Measurements from ENCODE around the gene SERINC3. TPM values are rescaled to one million over a fixed set of nuclear protein-coding genes. Genes with fewer than 3 reads are reported as not detected.
"Not testable (repeated sequence)": the region's sequence is repeated elsewhere in the genome, so short reads cannot be mapped to it uniquely, and the experiment has no call there.

The SERINC3 gene
- total and polyA plus RNA-seq, 2 donors, result 34.8 to 51.2 TPM

DNA sequence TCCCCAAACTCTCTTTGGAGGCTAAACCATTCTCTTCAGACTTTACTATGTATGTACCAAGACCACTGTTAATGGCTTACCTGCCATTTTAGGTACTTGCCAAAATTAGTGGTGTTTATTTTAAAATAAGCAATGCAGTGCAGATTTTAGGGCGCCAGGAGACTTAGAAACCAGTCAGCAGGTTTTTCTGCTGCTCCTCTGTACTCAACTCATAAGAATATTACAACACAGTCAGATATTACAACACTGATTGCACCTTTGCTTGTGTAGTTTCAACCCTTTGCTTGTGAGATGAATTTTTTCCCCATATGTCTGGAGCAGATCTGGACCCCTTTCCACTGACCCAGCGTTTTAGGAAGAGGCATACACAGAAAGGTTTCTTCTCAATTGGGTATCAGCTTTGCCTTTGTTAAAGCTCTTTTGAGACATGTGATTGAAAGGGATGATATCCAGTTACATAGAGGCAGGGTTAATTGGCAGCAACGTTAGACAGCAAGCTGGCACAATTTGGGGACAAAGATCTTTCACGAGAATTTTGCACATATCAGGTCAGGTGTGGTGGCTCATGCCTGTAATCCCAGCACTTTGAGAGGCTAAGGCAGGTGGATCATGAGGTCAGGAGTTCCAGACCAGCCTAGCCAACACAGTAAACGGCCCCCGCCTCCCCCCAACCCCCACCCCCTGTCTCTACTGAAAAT, 40.0 kb downstream of the SERINC3 start:
- no peak for DNase-seq (ENCODE audit: low read depth in 6 of 9, low spot score in 9 of 9)
- H3K4me3 ChIP-seq (ENCODE audit: low read length in 2 of 2), result no peak overlapping the region
- H3K27ac ChIP-seq (ENCODE audit: low read depth in 1 of 2, low read length in 1 of 2), result no peak overlapping the region
- no peaks in the 10 kb centered on the region for H3K27me3 ChIP-seq (ENCODE audit: control insufficient read depth in 2 of 2, insufficient read depth in 1 of 2, low read length in 1 of 2)
- 96% methylated on average over 6 of the region's 6 CpGs for WGBS
- H3K36me3 ChIP-seq (ENCODE audit: control insufficient read depth in 2 of 2, insufficient read depth in 2 of 2, low read length in 1 of 2), result peaks cover 50 to 57% of the 10 kb centered on the region in 2 donors
- no peaks in the 10 kb centered on the region for H3K9me3 ChIP-seq (ENCODE audit: control insufficient read depth in 2 of 2, insufficient read depth in 1 of 2, low read length in 1 of 2)
- no peaks in the 10 kb centered on the region for H3K4me1 ChIP-seq (ENCODE audit: control insufficient read depth in 2 of 2, insufficient read depth in 2 of 2, low read length in 2 of 2)

DNA sequence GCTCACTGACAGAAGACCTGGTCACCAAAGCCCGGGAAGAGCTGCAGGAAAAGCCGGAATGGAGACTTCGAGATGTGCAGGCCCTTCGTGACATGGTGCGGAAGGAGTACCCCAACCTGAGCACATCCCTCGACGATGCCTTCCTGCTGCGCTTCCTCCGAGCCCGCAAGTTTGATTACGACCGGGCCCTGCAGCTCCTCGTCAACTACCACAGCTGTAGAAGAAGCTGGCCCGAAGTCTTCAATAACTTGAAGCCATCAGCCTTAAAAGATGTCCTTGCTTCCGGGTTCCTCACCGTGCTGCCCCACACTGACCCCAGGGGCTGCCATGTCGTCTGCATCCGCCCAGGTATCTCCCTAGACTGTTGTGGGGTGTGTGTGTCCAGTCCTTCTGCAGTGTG, 41.8 kb downstream of the SERINC3 start:
- no peak for DNase-seq (ENCODE audit: low read depth in 6 of 9, low spot score in 9 of 9)
- peaks cover 10 to 11% of the 10 kb centered on the region in 2 donors for H3K4me1 ChIP-seq (ENCODE audit: control insufficient read depth in 2 of 2, insufficient read depth in 2 of 2, low read length in 2 of 2)
- no peak overlapping the region for H3K4me3 ChIP-seq (ENCODE audit: low read length in 2 of 2)
- no peaks in the 10 kb centered on the region for H3K27me3 ChIP-seq (ENCODE audit: control insufficient read depth in 2 of 2, insufficient read depth in 1 of 2, low read length in 1 of 2)
- peaks cover 39 to 47% of the 10 kb centered on the region in 2 donors for H3K36me3 ChIP-seq (ENCODE audit: control insufficient read depth in 2 of 2, insufficient read depth in 2 of 2, low read length in 1 of 2)
- no peaks in the 10 kb centered on the region for H3K9me3 ChIP-seq (ENCODE audit: control insufficient read depth in 2 of 2, insufficient read depth in 1 of 2, low read length in 1 of 2)
- 98% methylated on average over 18 of the region's 18 CpGs for WGBS
- no peak overlapping the region for H3K27ac ChIP-seq (ENCODE audit: low read depth in 1 of 2, low read length in 1 of 2)

DNA sequence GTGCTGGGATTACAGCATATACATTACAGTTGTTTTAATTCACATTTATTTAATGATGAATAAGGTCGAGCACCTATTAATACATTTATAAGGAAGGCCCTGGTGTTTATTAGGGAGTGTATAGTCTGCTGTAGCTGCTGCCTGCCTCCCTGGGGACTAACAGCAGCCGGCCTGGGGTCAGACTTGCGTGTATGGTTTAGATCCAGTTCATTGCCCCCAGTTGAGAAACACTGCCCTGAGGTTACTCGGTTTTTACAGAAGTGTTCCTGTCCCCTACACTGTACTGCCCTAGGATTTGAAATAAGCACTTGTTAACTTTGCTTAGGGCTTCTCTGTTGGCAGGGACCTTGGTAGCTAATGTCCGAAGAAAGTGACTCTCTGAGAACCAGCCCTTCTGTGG, 42.2 kb downstream of the SERINC3 start:
- H3K36me3 ChIP-seq (ENCODE audit: control insufficient read depth in 2 of 2, insufficient read depth in 2 of 2, low read length in 1 of 2), result peaks cover 37 to 43% of the 10 kb centered on the region in 2 donors
- WGBS, result 97% methylated on average over 5 of the region's 5 CpGs
- no peak overlapping the region for H3K27ac ChIP-seq (ENCODE audit: low read depth in 1 of 2, low read length in 1 of 2)
- H3K9me3 ChIP-seq (ENCODE audit: control insufficient read depth in 2 of 2, insufficient read depth in 1 of 2, low read length in 1 of 2), result no peaks in the 10 kb centered on the region
- no peaks in the 10 kb centered on the region for H3K27me3 ChIP-seq (ENCODE audit: control insufficient read depth in 2 of 2, insufficient read depth in 1 of 2, low read length in 1 of 2)
- peaks cover 10 to 11% of the 10 kb centered on the region in 2 donors for H3K4me1 ChIP-seq (ENCODE audit: control insufficient read depth in 2 of 2, insufficient read depth in 2 of 2, low read length in 2 of 2)
- no peak overlapping the region for H3K4me3 ChIP-seq (ENCODE audit: low read length in 2 of 2)
- no peak for DNase-seq (ENCODE audit: low read depth in 6 of 9, low spot score in 9 of 9)

DNA sequence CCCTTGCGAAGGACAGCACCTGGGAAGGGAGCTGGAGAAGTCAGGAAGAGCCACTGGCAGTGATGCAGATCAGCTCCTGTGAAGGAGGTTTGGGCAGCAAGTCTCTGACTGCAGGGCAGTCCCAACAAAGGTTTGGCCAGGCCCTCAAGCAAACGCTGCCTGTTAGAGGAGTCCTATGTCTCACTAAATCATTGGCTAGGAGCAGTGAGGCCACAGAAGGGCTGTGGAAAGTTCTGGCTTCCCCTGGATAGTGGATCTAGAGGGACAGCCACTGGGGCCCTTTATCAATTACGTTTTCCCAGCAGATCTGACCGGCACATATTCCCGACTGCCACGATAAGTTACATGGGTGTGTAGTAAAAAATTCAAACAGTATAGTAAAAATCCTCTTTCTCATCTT, 43.7 kb downstream of the SERINC3 start:
- Histone ChIP-seq H3K27me3 (ENCODE audit: control insufficient read depth in 2 of 2, insufficient read depth in 1 of 2, low read length in 1 of 2) (no peaks in the 10 kb centered on the region), H3K9me3 (ENCODE audit: control insufficient read depth in 2 of 2, insufficient read depth in 1 of 2, low read length in 1 of 2) (no peaks in the 10 kb centered on the region), H3K27ac (ENCODE audit: low read depth in 1 of 2, low read length in 1 of 2) (no peak overlapping the region), H3K4me3 (ENCODE audit: low read length in 2 of 2) (no peak overlapping the region), H3K36me3 (ENCODE audit: control insufficient read depth in 2 of 2, insufficient read depth in 2 of 2, low read length in 1 of 2) (peaks cover 25 to 31% of the 10 kb centered on the region in 2 donors), H3K4me1 (ENCODE audit: control insufficient read depth in 2 of 2, insufficient read depth in 2 of 2, low read length in 2 of 2) (peaks cover 10 to 11% of the 10 kb centered on the region in 2 donors)
- DNase-seq (ENCODE audit: low read depth in 6 of 9, low spot score in 9 of 9), result no peak
- 96% methylated on average over 6 of the region's 6 CpGs for WGBS

DNA sequence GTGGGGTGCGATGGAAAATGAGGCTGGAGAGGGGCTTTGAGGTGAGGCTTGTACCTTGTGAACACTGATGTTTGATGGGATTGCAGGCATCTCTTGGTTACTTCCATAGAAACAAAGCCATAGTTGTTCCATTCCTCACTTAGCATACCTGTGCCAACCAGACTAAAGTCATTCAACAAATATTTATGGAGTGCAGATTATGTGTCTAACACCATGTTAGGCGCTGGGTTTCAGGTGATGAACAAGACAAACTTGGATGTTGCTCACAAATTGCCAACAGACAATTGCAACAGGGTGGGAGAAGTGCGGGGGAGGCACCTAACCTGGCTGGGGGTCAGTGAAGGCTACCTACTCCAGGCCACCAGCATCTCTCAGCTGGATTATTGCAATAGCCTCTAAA, 44.7 kb downstream of the SERINC3 start:
- no peaks in the 10 kb centered on the region for H3K9me3 ChIP-seq (ENCODE audit: control insufficient read depth in 2 of 2, insufficient read depth in 1 of 2, low read length in 1 of 2)
- H3K27me3 ChIP-seq (ENCODE audit: control insufficient read depth in 2 of 2, insufficient read depth in 1 of 2, low read length in 1 of 2), result no peaks in the 10 kb centered on the region
- no peak overlapping the region for H3K4me3 ChIP-seq (ENCODE audit: low read length in 2 of 2)
- H3K4me1 ChIP-seq (ENCODE audit: control insufficient read depth in 2 of 2, insufficient read depth in 2 of 2, low read length in 2 of 2), result peaks cover 10 to 11% of the 10 kb centered on the region in 2 donors
- no peak overlapping the region for H3K27ac ChIP-seq (ENCODE audit: low read depth in 1 of 2, low read length in 1 of 2)
- DNase-seq (ENCODE audit: low read depth in 6 of 9, low spot score in 9 of 9), result no peak
- 99% methylated on average over 3 of the region's 3 CpGs for WGBS
- H3K36me3 ChIP-seq (ENCODE audit: control insufficient read depth in 2 of 2, insufficient read depth in 2 of 2, low read length in 1 of 2), result peaks cover 21 to 26% of the 10 kb centered on the region in 2 donors

DNA sequence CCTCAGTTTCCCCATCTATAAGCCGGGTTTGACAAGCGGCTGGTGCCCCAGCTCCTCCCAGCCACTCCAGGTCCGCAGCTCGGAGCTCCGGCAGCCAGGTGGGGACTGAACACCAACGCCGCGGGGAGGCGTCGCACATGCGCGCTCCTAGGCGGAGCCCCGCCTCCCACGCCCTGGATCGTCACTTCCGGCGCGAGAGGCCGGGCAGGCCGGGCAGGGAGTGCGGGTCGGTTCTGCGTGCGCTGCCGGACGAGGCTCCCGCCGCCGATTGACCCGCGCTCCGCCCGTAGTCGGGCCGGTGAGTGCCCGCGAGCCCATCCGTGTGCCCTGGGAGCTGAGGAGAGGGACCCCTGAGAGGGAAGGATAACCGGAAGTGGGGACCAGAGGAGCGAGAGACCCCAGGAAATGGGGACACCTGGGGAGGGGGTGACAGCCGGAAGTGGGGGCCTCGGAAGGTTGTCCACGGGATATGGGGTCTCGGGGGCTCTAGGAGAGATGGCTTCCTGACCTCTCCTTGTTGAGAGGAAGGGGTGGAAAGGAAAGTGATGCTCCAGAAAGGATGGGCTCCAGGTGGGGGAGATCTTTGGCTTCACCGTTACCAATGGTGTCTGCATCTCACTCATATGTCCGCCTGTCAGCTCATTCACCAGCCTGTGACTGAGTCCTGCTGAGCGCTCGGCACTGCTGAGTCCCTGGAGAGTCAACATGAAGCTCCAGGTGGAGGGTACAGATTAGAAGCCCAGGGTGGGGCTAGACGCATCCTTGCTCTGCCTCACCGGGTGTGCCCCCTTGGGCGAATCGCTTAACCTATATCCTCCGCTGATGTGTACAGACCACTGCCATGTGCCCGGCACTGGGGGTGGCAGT, 45.9 kb downstream of the SERINC3 start, which contains the start of gene TTPAL:
Gene TTPAL (plus strand): TSS at position 181 of the 867 bp plus-strand sequence. CDS start 4,126 bp downstream, outside the sequence.
- H3K27me3 ChIP-seq (ENCODE audit: control insufficient read depth in 2 of 2, insufficient read depth in 1 of 2, low read length in 1 of 2), result no peaks in the 10 kb centered on the region
- no peaks in the 10 kb centered on the region for H3K9me3 ChIP-seq (ENCODE audit: control insufficient read depth in 2 of 2, insufficient read depth in 1 of 2, low read length in 1 of 2)
- H3K36me3 ChIP-seq (ENCODE audit: control insufficient read depth in 2 of 2, insufficient read depth in 2 of 2, low read length in 1 of 2), result peaks cover 11 to 14% of the 10 kb centered on the region in 2 donors
- 3% methylated on average over 55 of the region's 55 CpGs for whole genome bisulfite sequencing
- peaks cover 10 to 11% of the 10 kb centered on the region in 2 donors for H3K4me1 ChIP-seq (ENCODE audit: control insufficient read depth in 2 of 2, insufficient read depth in 2 of 2, low read length in 2 of 2)
- peak within 1 kb of the TSS; percentile 76 to 92 for H3K27ac ChIP-seq (ENCODE audit: low read depth in 1 of 2, low read length in 1 of 2)
- H3K4me3 ChIP-seq (ENCODE audit: low read length in 2 of 2), result peak within 1 kb of the TSS; percentile 80 to 98
- peak; percentile 60 to 93 (median 85) for DNase-seq (ENCODE audit: low read depth in 6 of 9, low spot score in 9 of 9)

DNA sequence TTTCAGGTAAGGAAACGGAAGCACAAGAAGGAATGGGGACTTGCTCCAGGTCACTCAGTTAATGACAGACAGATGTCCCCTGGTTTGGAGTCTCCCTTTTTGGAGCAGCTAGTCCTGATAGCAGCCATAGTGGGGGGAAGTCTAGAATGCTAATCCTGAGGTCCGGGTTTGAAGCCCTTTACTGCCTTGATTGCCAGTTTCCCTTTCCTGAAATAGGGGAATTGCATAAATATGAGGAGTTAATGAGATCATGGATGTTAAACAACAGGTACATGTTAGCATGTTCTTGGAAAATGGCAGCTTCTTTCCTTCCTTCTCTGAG, 46.5 kb downstream of the SERINC3 start:
- peaks cover 6 to 8% of the 10 kb centered on the region in 2 donors for H3K36me3 ChIP-seq (ENCODE audit: control insufficient read depth in 2 of 2, insufficient read depth in 2 of 2, low read length in 1 of 2)
- peak overlapping the region; percentile 80 to 98 for H3K4me3 ChIP-seq (ENCODE audit: low read length in 2 of 2)
- no peaks in the 10 kb centered on the region for H3K27me3 ChIP-seq (ENCODE audit: control insufficient read depth in 2 of 2, insufficient read depth in 1 of 2, low read length in 1 of 2)
- peak overlapping the region; percentile 37 to 92 for H3K27ac ChIP-seq (ENCODE audit: low read depth in 1 of 2, low read length in 1 of 2)
- no peak for DNase-seq (ENCODE audit: low read depth in 6 of 9, low spot score in 9 of 9)
- no peaks in the 10 kb centered on the region for H3K9me3 ChIP-seq (ENCODE audit: control insufficient read depth in 2 of 2, insufficient read depth in 1 of 2, low read length in 1 of 2)
- WGBS, result 42% methylated on average over 2 of the region's 2 CpGs
- H3K4me1 ChIP-seq (ENCODE audit: control insufficient read depth in 2 of 2, insufficient read depth in 2 of 2, low read length in 2 of 2), result peaks cover 10 to 11% of the 10 kb centered on the region in 2 donors

DNA sequence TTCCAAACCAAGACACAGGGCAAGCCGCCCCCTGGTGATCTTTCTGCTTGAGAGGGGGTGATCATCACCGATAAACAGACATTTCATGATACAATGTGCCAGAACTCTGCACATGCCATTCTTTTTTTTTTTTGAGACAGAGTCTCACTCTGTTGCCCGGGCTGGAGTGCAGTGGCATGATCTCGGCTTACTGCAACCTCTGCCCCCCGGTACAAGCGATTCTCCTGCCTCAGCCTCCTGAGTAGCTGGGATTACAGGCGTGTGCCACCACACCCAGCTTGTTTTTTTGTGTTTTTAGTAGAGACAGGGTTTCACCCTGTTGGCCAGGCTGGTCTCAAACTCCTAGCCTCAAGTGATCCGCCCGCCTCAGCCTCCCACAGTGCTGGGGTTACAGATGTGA, 49.6 kb downstream of the SERINC3 start:
- WGBS, result 93% methylated on average over 9 of the region's 9 CpGs
- not testable (repeated sequence) for H3K9me3 ChIP-seq (ENCODE audit: control insufficient read depth in 2 of 2, insufficient read depth in 1 of 2, low read length in 1 of 2); H3K27me3 ChIP-seq (ENCODE audit: control insufficient read depth in 2 of 2, insufficient read depth in 1 of 2, low read length in 1 of 2); H3K4me3 ChIP-seq (ENCODE audit: low read length in 2 of 2); DNase-seq (ENCODE audit: low read depth in 6 of 9, low spot score in 9 of 9); H3K36me3 ChIP-seq (ENCODE audit: control insufficient read depth in 2 of 2, insufficient read depth in 2 of 2, low read length in 1 of 2); H3K27ac ChIP-seq (ENCODE audit: low read depth in 1 of 2, low read length in 1 of 2)
- peaks cover 10 to 11% of the 10 kb centered on the region in 2 donors for H3K4me1 ChIP-seq (ENCODE audit: control insufficient read depth in 2 of 2, insufficient read depth in 2 of 2, low read length in 2 of 2)

DNA sequence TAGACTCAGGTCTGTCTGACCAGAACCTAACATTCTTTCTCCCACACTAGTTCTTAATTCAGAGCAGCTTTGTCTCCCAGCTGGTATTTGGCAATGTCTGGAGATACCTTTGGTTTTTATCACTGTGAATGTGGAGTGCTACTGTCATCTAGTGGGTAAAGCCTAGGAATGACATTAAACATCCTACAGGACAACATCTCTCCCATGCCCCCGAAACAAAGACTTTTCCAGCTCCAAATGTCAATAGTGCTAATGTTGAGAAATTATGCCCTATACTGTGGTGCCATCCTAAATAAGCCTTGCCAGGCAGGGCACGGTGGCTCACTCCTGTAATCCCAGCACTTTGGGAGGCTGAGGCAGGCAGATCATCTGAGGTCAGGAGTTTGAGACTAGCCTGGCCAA, 50.4 kb downstream of the SERINC3 start:
- Histone ChIP-seq H3K9me3 (ENCODE audit: control insufficient read depth in 2 of 2, insufficient read depth in 1 of 2, low read length in 1 of 2) (no peaks in the 10 kb centered on the region), H3K27ac (ENCODE audit: low read depth in 1 of 2, low read length in 1 of 2) (no peak overlapping the region), H3K4me3 (ENCODE audit: low read length in 2 of 2) (no peak overlapping the region), H3K36me3 (ENCODE audit: control insufficient read depth in 2 of 2, insufficient read depth in 2 of 2, low read length in 1 of 2) (no peaks in the 10 kb centered on the region), H3K4me1 (ENCODE audit: control insufficient read depth in 2 of 2, insufficient read depth in 2 of 2, low read length in 2 of 2) (peaks cover 6 to 7% of the 10 kb centered on the region in 2 donors), H3K27me3 (ENCODE audit: control insufficient read depth in 2 of 2, insufficient read depth in 1 of 2, low read length in 1 of 2) (peaks cover 0 to 4% of the 10 kb centered on the region in 2 donors)
- DNase-seq (ENCODE audit: low read depth in 6 of 9, low spot score in 9 of 9), result no peak
- WGBS, result 92% methylated on average over 2 of the region's 2 CpGs

Measured in thymus (tissue), 11 donors.